Raji (cell line): ENCODE measurements around the gene SYN1.

Source experiments
- POLR2A ChIP-seq: IDR thresholded peaks from 2 replicates; pipeline ENCODE4 v1.6.1; 2011; ENCODE audit warnings: low read depth, low read length, control low read depth; ENCODE audit not compliant: insufficient read depth

Gene SYN1

GRCh38 chrX:47572773-47573340 is 46.8 kb downstream of the SYN1 start:
- no peak for TF ChIP-seq POLR2A

- TF ChIP-seq POLR2A: no peak
Observed at GRCh38 chrX:47571896-47572295, 47.8 kb downstream of the SYN1 start.

- no peak for TF ChIP-seq POLR2A
Observed at GRCh38 chrX:47571215-47571614, 48.4 kb downstream of the SYN1 start.

- TF ChIP-seq POLR2A: no peak
Observed at GRCh38 chrX:47570794-47571193, 48.9 kb downstream of the SYN1 start.

GRCh38 chrX:47568656-47569295 is 50.9 kb downstream of the SYN1 start:
- TF ChIP-seq POLR2A: no peak

- no peak for TF ChIP-seq POLR2A
Observed at GRCh38 chrX:47566841-47567240, 52.8 kb downstream of the SYN1 start.

GRCh38 chrX:47564438-47565085 is 55.1 kb downstream of the SYN1 start:
- no peak for TF ChIP-seq POLR2A

- no peak for TF ChIP-seq POLR2A
Observed at GRCh38 chrX:47563801-47564315, 55.8 kb downstream of the SYN1 start.

- no peak for TF ChIP-seq POLR2A
Observed at GRCh38 chrX:47562615-47563243, 56.9 kb downstream of the SYN1 start.

- TF ChIP-seq POLR2A: no peak
Observed at GRCh38 chrX:47561659-47562151, 58.0 kb downstream of the SYN1 start.

- TF ChIP-seq POLR2A: peak; percentile 76
Observed at GRCh38 chrX:47560934-47561658, 58.6 kb downstream of the SYN1 start, which contains the start of gene ARAF. Gene ARAF, plus strand, starts transcription at chrX:47561205. Its CDS starts 1,763 bp downstream, at chrX:47562968.

- TF ChIP-seq POLR2A: no peak
Observed at GRCh38 chrX:47560179-47560933, 59.3 kb downstream of the SYN1 start.

GRCh38 chrX:47558436-47558835 is 61.2 kb downstream of the SYN1 start:
- TF ChIP-seq POLR2A: no peak

- TF ChIP-seq POLR2A: no peak
Observed at GRCh38 chrX:47556045-47556623, 63.5 kb downstream of the SYN1 start.
